HepG2 (cell line): ENCODE measurements around the gene STX5. TPM values are rescaled to one million over a fixed set of nuclear protein-coding genes. Genes with fewer than 3 reads are reported as not detected.

Experiments
- BATF2 ChIP-seq: sonication (generic); formaldehyde crosslinking; IDR thresholded peaks from 2 replicates; pipeline ENCODE4 v1.8.0; 2022; ENCODE audit warnings: mild to moderate bottlenecking, missing genetic modification reagents, moderate library complexity
- CTCF ChIP-seq: sonication (generic); formaldehyde crosslinking; IDR thresholded peaks from 2 replicates; pipeline ENCODE4 v1.5.0; 2020; ENCODE audit warnings: mild to moderate bottlenecking, missing genetic modification reagents, moderate library complexity
- DPF2 ChIP-seq: sonication (generic); formaldehyde crosslinking; IDR thresholded peaks from 2 replicates; pipeline ENCODE4 v1.4.0; 2020; ENCODE audit warnings: mild to moderate bottlenecking, low read depth, missing genetic modification reagents, borderline replicate concordance
- FUBP1 ChIP-seq: sonication (generic); formaldehyde crosslinking; IDR thresholded peaks from 2 replicates; pipeline ENCODE4 v1.5.1; 2020; ENCODE audit warnings: missing genetic modification reagents, mild to moderate bottlenecking, borderline replicate concordance
- GMEB1 ChIP-seq: sonication (generic); formaldehyde crosslinking; IDR thresholded peaks from 2 replicates; pipeline ENCODE4 v1.5.1; 2020; ENCODE audit warnings: missing genetic modification reagents, mild to moderate bottlenecking, borderline replicate concordance
- HES4 ChIP-seq: sonication (generic); formaldehyde crosslinking; IDR thresholded peaks from 2 replicates; pipeline ENCODE4 v1.9.0; 2021; ENCODE audit warnings: mild to moderate bottlenecking, missing genetic modification reagents, borderline replicate concordance
- MATR3 ChIP-seq: sonication (generic); formaldehyde crosslinking; IDR thresholded peaks from 2 replicates; pipeline ENCODE4 v1.4.0; 2020; ENCODE audit warnings: missing genetic modification reagents
- MTA1 ChIP-seq: sonication (generic); formaldehyde crosslinking; IDR thresholded peaks from 2 replicates; pipeline ENCODE4 v1.4.0; 2020; ENCODE audit warnings: missing genetic modification reagents, mild to moderate bottlenecking, borderline replicate concordance
- MTF1 ChIP-seq: sonication (generic); formaldehyde crosslinking; IDR thresholded peaks from 2 replicates; pipeline ENCODE4 v1.5.0; 2020; ENCODE audit warnings: missing genetic modification reagents
- SMAD1 ChIP-seq: sonication (generic); formaldehyde crosslinking; IDR thresholded peaks from 2 replicates; pipeline ENCODE4 v1.4.0; 2020; ENCODE audit warnings: missing genetic modification reagents, low read depth, mild to moderate bottlenecking, borderline replicate concordance
- SMARCC2 ChIP-seq: fragments of 450-650 bp; IDR thresholded peaks from 2 replicates; pipeline ENCODE4 v1.6.1; 2017; ENCODE audit warnings: antibody characterized with exemption, mild to moderate bottlenecking
- SOX6 ChIP-seq, 2 experiments: fragments of 450-650 bp in 1 of 2; sonication (generic) in 1 of 2; formaldehyde crosslinking in 1 of 2; IDR thresholded peaks; 2 replicates each; pipeline versions ENCODE4 v1.4.0 to v1.6.1; 2017 to 2020; ENCODE audit warnings: antibody characterized with exemption in 1 of 2, mild to moderate bottlenecking in 1 of 2, missing genetic modification reagents in 1 of 2
- STAT5B ChIP-seq: sonication (generic); formaldehyde crosslinking; IDR thresholded peaks from 2 replicates; pipeline ENCODE4 v1.4.0; 2020; ENCODE audit warnings: missing genetic modification reagents
- TAF1 ChIP-seq: sonication (generic); formaldehyde crosslinking; IDR thresholded peaks from 2 replicates; pipeline ENCODE4 v1.4.0; 2020; ENCODE audit warnings: missing genetic modification reagents
- THAP11 ChIP-seq: IDR thresholded peaks from 2 replicates; pipeline ENCODE4 v1.6.1; 2016; ENCODE audit warnings: missing biosample characterization, missing genetic modification reagents
- TOPORS ChIP-seq: sonication (generic); formaldehyde crosslinking; IDR thresholded peaks from 2 replicates; pipeline ENCODE4 v1.8.0; 2023; ENCODE audit warnings: mild to moderate bottlenecking, missing genetic modification reagents
- ZBTB14 ChIP-seq: sonication (generic); formaldehyde crosslinking; IDR thresholded peaks from 2 replicates; pipeline ENCODE4 v1.4.0; 2020; ENCODE audit warnings: missing genetic modification reagents
- ZBTB38 ChIP-seq: sonication (generic); formaldehyde crosslinking; IDR thresholded peaks from 2 replicates; pipeline ENCODE4 v1.5.1; 2020; ENCODE audit warnings: mild to moderate bottlenecking, missing genetic modification reagents
- ZFP36L1 ChIP-seq: sonication (generic); formaldehyde crosslinking; IDR thresholded peaks from 2 replicates; pipeline ENCODE4 v1.8.0; 2022; ENCODE audit warnings: mild to moderate bottlenecking, missing genetic modification reagents, moderate library complexity
- ZFP36L2 ChIP-seq: sonication (generic); formaldehyde crosslinking; IDR thresholded peaks from 2 replicates; pipeline ENCODE4 v1.4.0; 2020; ENCODE audit warnings: missing genetic modification reagents
- ZNF460 ChIP-seq: sonication (generic); formaldehyde crosslinking; IDR thresholded peaks from 2 replicates; pipeline ENCODE4 v1.5.1; 2020; ENCODE audit warnings: missing genetic modification reagents, mild to moderate bottlenecking, borderline replicate concordance
- ZNF543 ChIP-seq: sonication (generic); formaldehyde crosslinking; IDR thresholded peaks from 2 replicates; pipeline ENCODE4 v1.4.0; 2020; ENCODE audit warnings: mild to moderate bottlenecking, missing genetic modification reagents
- ZNF557 ChIP-seq: sonication (generic); formaldehyde crosslinking; IDR thresholded peaks from 2 replicates; pipeline ENCODE4 v1.4.0; 2020; ENCODE audit warnings: missing genetic modification reagents
- polyA plus RNA-seq, 8 experiments: library from polyadenylated mRNA; depleted of rRNA in 3 of 8; stranded (reverse) in 7 of 8; unstranded in 1 of 8; fragments of >200 nt; fragmentation: Illumina TruSeq in 4 of 8; extraction: Trizol in 4 of 8; gene quantifications; 2 replicates each; pipeline versions ENCODE4 v1.2.1 to v1.2.3, GENCODE V29; 2011 to 2016; ENCODE audit warnings: low read depth in 4 of 8, missing spikeins in 1 of 8, mixed read lengths in 1 of 8; ENCODE audit not compliant: insufficient read depth in 1 of 8
- total RNA-seq, 5 experiments: library from RNA; depleted of rRNA; stranded (reverse); fragments of >200 nt; fragmentation: Illumina TruSeq; extraction: Trizol; gene quantifications; 2 replicates each; pipeline ENCODE4 v1.2.3, GENCODE V29; 2016; ENCODE audit warnings: low read depth in 1 of 5

STX5 gene
- total and polyA plus RNA-seq, 2 of the 13 experiments (the other 11 are each of a cell fraction or from before 2014, with no cell fraction given) = 26.9 to 30.0 TPM

- no peak for TF ChIP-seq MTF1
- TF ChIP-seq BATF2 (CRISPR knock-in tag) = no peak
- TF ChIP-seq ZNF460 (CRISPR knock-in tag) = no peak
- TF ChIP-seq DPF2 = no peak
- no peak for TF ChIP-seq SMARCC2
- no peak for TF ChIP-seq ZFP36L1 (CRISPR knock-in tag)
- no peak for TF ChIP-seq ZNF557
- no peak for TF ChIP-seq MTA1 (CRISPR knock-in tag)
- no peak for TF ChIP-seq THAP11 (CRISPR knock-in tag)
- TF ChIP-seq SMAD1 (CRISPR knock-in tag) = no peak
- no peak for TF ChIP-seq TOPORS (CRISPR knock-in tag)
- TF ChIP-seq FUBP1 (CRISPR knock-in tag) = no peak
- no peak for TF ChIP-seq ZBTB14 (CRISPR knock-in tag)
- TF ChIP-seq TAF1 = no peak
- no peak for TF ChIP-seq SOX6 (IDR thresholded peaks at IDR 0.05)
- 0 out of 2 replicates have a peak, but pooled peaks have one; percentile 11 for TF ChIP-seq SOX6 (CRISPR knock-in tag; IDR thresholded peaks at IDR 0.05)
- TF ChIP-seq ZNF543 (CRISPR knock-in tag) = no peak
- TF ChIP-seq HES4 = no peak
- TF ChIP-seq CTCF (CRISPR knock-in tag) = no peak
- no peak for TF ChIP-seq ZFP36L2 (CRISPR knock-in tag)
- no peak for TF ChIP-seq STAT5B (CRISPR knock-in tag)
- TF ChIP-seq GMEB1 (CRISPR knock-in tag) = no peak
- TF ChIP-seq ZBTB38 (CRISPR knock-in tag) = peak; percentile 86; the same call in 1 of the 2 replicates
- TF ChIP-seq MATR3 (CRISPR knock-in tag) = no peak
These were observed 44.0 kb upstream of the STX5 start (continued) for GRCh38 chr11:62875698-62876478.
